ENCODE measurements around the gene MSI2. TPM values are rescaled to one million over a fixed set of nuclear protein-coding genes. Genes with fewer than 3 reads are reported as not detected.

MSI2 gene
- total RNA-seq, 2 experiments from 2014 or later = 131 to 164 TPM

- peaks cover 10% of the 10 kb centered on the region for H3K36me3 ChIP-seq (ENCODE audit: insufficient read depth, low read length)
- no peak for DNase-seq (ENCODE audit: low spot score)
- TF ChIP-seq EZH2phosphoT487 (IDR thresholded peaks at IDR 0.05; ENCODE audit: borderline replicate concordance, low read depth, low read length) = no peak
- TF ChIP-seq, protein P1, sequence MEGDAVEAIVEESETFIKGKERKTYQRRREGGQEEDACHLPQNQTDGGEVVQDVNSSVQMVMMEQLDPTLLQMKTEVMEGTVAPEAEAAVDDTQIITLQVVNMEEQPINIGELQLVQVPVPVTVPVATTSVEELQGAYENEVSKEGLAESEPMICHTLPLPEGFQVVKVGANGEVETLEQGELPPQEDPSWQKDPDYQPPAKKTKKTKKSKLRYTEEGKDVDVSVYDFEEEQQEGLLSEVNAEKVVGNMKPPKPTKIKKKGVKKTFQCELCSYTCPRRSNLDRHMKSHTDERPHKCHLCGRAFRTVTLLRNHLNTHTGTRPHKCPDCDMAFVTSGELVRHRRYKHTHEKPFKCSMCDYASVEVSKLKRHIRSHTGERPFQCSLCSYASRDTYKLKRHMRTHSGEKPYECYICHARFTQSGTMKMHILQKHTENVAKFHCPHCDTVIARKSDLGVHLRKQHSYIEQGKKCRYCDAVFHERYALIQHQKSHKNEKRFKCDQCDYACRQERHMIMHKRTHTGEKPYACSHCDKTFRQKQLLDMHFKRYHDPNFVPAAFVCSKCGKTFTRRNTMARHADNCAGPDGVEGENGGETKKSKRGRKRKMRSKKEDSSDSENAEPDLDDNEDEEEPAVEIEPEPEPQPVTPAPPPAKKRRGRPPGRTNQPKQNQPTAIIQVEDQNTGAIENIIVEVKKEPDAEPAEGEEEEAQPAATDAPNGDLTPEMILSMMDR (conservative IDR thresholded peaks at IDR 0.05; ENCODE audit: low read length) = no peak
- no peak overlapping the region for H3K4me3 ChIP-seq (ENCODE audit: low read depth, low read length, poor library complexity, severe bottlenecking)
- H2AFZ ChIP-seq (ENCODE audit: low read length) = no peak overlapping the region
- no peaks in the 10 kb centered on the region for H3K9me3 ChIP-seq (ENCODE audit: low read length)
- ChIA-PET CTCF (ENCODE audit: unreplicated experiment) (no interaction called here), POLR2A (interaction anchor here (0.6 to 1.6 kb wide), 4 partner anchors 8 to 191 kb away, joined by 3 to 4 read pairs (median 4); no protein-coding TSS in a partner anchor)
- H3K9me2 ChIP-seq (ENCODE audit: insufficient read depth, low read length) = no peaks in the 10 kb centered on the region
- no peaks in the 10 kb centered on the region for H4K20me1 ChIP-seq (ENCODE audit: insufficient read depth, low read length)
- intact Hi-C loops (cut with micrococcal nuclease; ENCODE audit: unreplicated experiment) = no loop called here
- H3K4me2 ChIP-seq (ENCODE audit: low read length) = no peak overlapping the region
- peaks cover 100% of the 10 kb centered on the region for H3K4me1 ChIP-seq (ENCODE audit: insufficient read depth, low read length, poor library complexity, severe bottlenecking)
- H3K79me2 ChIP-seq (ENCODE audit: insufficient read depth, low read depth, low read length) = peaks cover 58% of the 10 kb centered on the region; the same call in 1 of the 2 replicates
- BruUV-seq (replicated peaks) = no TSS peak
- peak overlapping the region; percentile 77 for H3K27ac ChIP-seq (ENCODE audit: low read depth, low read length, poor library complexity, severe bottlenecking)
Observed at GRCh38 chr17:57362797-57363556, 106.7 kb downstream of the MSI2 start.

- intact Hi-C loops (cut with micrococcal nuclease; ENCODE audit: unreplicated experiment) = no loop called here
- peaks cover 57% of the 10 kb centered on the region; the same call in 1 of the 2 replicates for H3K79me2 ChIP-seq (ENCODE audit: insufficient read depth, low read depth, low read length)
- no peaks in the 10 kb centered on the region for H3K9me2 ChIP-seq (ENCODE audit: insufficient read depth, low read length)
- peaks cover 100% of the 10 kb centered on the region for H3K4me1 ChIP-seq (ENCODE audit: insufficient read depth, low read length, poor library complexity, severe bottlenecking)
- no TSS peak for BruUV-seq (replicated peaks)
- ChIA-PET POLR2A (interaction anchor here (0.6 to 1.6 kb wide), 4 partner anchors 9 to 190 kb away, joined by 3 to 4 read pairs (median 4); no protein-coding TSS in a partner anchor), CTCF (ENCODE audit: unreplicated experiment) (no interaction called here)
- peak overlapping the region; percentile 11 for H3K4me3 ChIP-seq (ENCODE audit: low read depth, low read length, poor library complexity, severe bottlenecking)
- peak overlapping the region; percentile 77 for H3K27ac ChIP-seq (ENCODE audit: low read depth, low read length, poor library complexity, severe bottlenecking)
- no peak for DNase-seq (ENCODE audit: low spot score)
- H4K20me1 ChIP-seq (ENCODE audit: insufficient read depth, low read length) = no peaks in the 10 kb centered on the region
- peaks cover 10% of the 10 kb centered on the region for H3K36me3 ChIP-seq (ENCODE audit: insufficient read depth, low read length)
- H2AFZ ChIP-seq (ENCODE audit: low read length) = no peak overlapping the region
- H3K9me3 ChIP-seq (ENCODE audit: low read length) = no peaks in the 10 kb centered on the region
- H3K4me2 ChIP-seq (ENCODE audit: low read length) = peak overlapping the region; percentile 63
- TF ChIP-seq EZH2phosphoT487 (IDR thresholded peaks at IDR 0.05; ENCODE audit: borderline replicate concordance, low read depth, low read length) = no peak
- TF ChIP-seq, protein P1 (conservative IDR thresholded peaks at IDR 0.05; ENCODE audit: low read length) = no peak
Observed at GRCh38 chr17:57363580-57363979, 107.3 kb downstream of the MSI2 start.
